GM19455 (cell line): ENCODE measurements around the gene EHMT1.
"Not testable (repeated sequence)": the region's sequence is repeated elsewhere in the genome, so short reads cannot be mapped to it uniquely, and the experiment has no call there.

Source experiments
- ATAC-seq: cut with Tn5 transposase; IDR thresholded peaks from one replicate; pipeline ENCODE4 v1.9.1; 2021; ENCODE audit not compliant: unreplicated experiment

Gene EHMT1

GRCh38 chr9:137614631-137615386 is 4.0 kb upstream of the EHMT1 start:
- ATAC-seq, result no peak

- no peak for ATAC-seq
Measured at GRCh38 chr9:137615387-137615871, 3.4 kb upstream of the EHMT1 start.

- peak; percentile 14 for ATAC-seq
Measured at GRCh38 chr9:137619240-137620047, 639 bp downstream of the EHMT1 start.

- no peak for ATAC-seq
Measured at GRCh38 chr9:137620048-137620405, 1.2 kb downstream of the EHMT1 start.

- ATAC-seq, result no peak
Measured at GRCh38 chr9:137620581-137620980, 1.8 kb downstream of the EHMT1 start.

- ATAC-seq, result no peak
Measured at GRCh38 chr9:137621131-137621757, 2.4 kb downstream of the EHMT1 start.

- ATAC-seq, result not testable (repeated sequence)
Measured at GRCh38 chr9:137622211-137622610, 3.4 kb downstream of the EHMT1 start.

- ATAC-seq, result no peak
Measured at GRCh38 chr9:137626464-137626863, 7.7 kb downstream of the EHMT1 start.

- not testable (repeated sequence) for ATAC-seq
Measured at GRCh38 chr9:137627406-137627805, 8.6 kb downstream of the EHMT1 start.

- ATAC-seq, result no peak
Measured at GRCh38 chr9:137630126-137630525, 11.3 kb downstream of the EHMT1 start.

- no peak for ATAC-seq
Measured at GRCh38 chr9:137630679-137631078, 11.9 kb downstream of the EHMT1 start.

- no peak for ATAC-seq
Measured at GRCh38 chr9:137631345-137632229, 12.8 kb downstream of the EHMT1 start.

- no peak for ATAC-seq
Measured at GRCh38 chr9:137632230-137633161, 13.7 kb downstream of the EHMT1 start.

GRCh38 chr9:137634016-137634415 is 15.2 kb downstream of the EHMT1 start:
- no peak for ATAC-seq

GRCh38 chr9:137638680-137639079 is 19.9 kb downstream of the EHMT1 start:
- ATAC-seq, result no peak

GRCh38 chr9:137639303-137640051 is 20.7 kb downstream of the EHMT1 start:
- ATAC-seq, result no peak

- ATAC-seq, result no peak
Measured at GRCh38 chr9:137640862-137641261, 22.1 kb downstream of the EHMT1 start.

GRCh38 chr9:137642118-137642601 is 23.4 kb downstream of the EHMT1 start:
- no peak for ATAC-seq

- ATAC-seq, result no peak
Measured at GRCh38 chr9:137642892-137643291, 24.1 kb downstream of the EHMT1 start.
